ENCODE results near the gene RRM1.
"Not testable (repeated sequence)": the region's sequence is repeated elsewhere in the genome, so short reads cannot be mapped to it uniquely, and the experiment has no call there.

RRM1 gene

DNA sequence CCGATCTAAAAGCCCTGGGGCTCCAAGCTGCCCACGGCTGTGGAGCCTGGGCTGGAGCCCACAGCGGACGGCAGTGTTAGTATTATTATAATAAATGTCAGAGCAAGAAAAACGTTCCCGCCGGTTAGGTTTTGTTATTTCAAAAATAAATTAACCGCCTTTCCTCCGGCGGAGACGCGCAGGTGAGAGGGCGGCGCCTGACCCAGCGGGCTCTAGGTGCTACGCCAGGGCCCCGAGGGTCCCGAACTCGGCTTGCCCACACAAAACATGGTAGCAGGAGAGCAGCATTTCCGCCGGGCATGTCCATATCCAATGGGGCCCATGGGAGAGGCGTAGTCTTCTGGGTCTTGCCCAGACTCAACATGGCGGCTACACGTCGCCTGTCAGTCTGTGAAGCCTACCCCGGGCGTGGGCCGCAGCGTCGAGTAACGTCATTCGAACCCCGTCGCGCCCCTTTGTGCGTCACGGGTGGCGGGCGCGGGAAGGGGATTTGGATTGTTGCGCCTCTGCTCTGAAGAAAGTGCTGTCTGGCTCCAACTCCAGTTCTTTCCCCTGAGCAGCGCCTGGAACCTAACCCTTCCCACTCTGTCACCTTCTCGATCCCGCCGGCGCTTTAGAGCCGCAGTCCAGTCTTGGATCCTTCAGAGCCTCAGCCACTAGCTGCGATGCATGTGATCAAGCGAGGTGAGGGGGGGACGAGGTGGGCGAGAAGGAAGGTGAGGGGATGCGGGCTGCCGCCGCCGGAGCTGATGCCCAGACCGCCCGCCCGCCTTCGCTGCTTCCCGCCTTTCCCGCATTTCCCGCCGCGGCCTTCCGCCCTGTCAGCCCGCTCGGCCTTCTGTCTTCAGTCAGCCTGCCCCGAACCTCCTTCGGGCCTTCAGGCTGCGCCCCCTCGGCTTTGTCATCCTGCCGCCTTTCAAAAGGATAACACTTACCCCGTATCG, at the start of gene RRM1:
Gene RRM1 (plus strand): TSS at position 452 of the 944 bp plus-strand sequence. CDS start 214 bp downstream, at position 666.
- peak; percentile 86 to 89 for DNase-seq

DNA sequence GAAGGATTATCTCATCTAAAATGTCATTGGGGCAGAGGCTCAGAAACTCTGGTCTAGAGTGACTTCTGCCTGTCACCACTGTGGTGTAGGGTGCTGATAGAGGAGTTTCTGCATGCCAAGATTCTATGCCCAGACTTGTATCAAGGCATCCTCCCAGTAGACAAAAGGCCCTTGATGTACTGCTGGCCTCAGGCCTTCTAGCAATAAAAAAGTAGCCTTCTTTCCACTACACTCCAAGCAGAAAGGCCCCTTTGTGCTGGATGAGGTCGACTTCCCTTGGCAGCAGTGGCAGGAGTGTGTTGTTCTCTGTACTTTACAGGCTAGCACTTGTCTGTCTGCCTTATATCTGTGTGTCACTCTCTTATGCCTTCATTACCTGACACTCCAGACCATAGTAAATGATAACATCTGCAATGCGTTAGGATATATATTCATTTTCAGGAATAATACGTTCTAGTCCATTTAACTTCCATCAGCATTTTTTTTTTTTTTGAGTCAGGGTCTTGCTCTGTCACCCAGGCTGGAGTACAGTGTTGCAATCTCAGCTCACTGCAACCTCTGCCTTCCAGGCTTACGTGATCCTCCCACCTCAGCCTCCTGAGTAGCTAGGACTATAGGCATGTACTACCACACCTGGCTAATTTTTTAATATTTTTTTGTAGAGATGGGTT, 49.5 kb upstream of the RRM1 start:
- DNase-seq: no peak

DNA sequence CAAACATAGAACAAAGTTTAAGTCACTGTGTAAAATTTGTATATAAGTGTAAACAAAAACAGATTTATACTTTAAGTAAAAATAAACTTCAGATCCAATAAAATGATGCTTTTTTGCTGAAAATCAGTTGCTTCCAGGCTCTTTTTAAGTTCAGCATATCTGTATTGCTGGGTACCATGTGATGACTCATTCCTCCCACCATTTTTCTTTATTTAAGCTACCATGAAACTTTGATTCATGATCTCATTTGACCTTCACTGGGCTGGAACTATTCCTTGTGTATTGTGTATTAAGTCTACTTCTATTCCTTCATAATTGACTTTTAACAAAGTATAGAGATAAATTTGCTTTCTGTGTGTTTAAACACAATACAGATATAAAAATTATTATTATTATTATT, 46.3 kb upstream of the RRM1 start:
- no peak for DNase-seq

DNA sequence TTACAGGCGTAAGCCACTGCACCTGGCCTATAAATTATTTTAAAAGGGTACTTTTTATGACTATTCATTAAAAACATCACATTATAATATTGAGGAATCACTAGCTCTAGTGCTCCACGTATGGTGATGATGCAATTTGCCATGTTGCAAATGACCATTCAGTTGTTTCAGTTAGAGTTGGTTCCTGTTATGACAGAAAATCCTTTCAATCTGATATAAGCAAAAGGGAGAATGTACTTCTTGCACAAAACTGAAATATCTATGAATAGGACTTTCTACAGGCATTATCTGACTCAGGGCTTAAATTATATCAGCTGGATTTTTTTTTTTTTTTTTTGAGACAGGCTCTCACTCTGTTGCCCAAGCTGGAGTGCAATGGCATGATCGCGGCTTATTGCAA, 45.6 kb upstream of the RRM1 start:
- DNase-seq: no peak

DNA sequence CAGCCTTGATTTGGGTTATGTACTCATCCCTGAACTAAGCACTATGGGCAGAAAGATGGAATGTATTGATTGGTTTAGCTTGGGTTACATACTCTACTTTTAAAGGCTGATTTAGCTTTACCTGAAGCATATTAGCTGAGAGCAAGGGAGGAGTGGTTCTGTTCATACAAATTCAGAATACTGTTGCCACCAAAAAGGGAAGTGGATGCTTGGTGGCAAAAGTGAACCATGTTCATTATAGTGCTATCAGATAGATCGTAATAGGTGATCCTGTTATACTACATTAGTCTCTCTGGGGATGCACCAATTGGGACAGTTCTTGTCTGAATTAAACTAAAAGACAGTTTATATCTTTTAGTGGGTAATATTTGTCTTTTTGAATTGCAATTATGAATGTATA, 44.5 kb upstream of the RRM1 start:
- no peak for DNase-seq

DNA sequence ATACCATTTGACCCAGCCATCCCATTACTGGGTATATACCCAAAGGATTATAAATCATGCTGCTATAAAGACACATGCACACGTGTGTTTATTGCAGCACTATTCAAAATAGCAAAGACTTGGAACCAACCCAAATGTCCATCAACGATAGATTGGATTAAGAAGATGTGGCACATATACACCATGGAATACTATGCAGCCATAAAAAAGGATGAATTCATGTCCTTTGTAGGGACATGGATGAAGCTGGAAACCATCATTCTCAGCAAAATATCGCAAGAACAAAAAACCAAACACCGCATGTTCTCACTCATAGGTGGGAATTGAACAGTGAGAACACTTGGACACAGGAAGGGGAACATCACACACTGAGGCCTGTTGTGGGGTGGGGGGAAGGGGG, 41.4 kb upstream of the RRM1 start:
- DNase-seq: not testable (repeated sequence)

DNA sequence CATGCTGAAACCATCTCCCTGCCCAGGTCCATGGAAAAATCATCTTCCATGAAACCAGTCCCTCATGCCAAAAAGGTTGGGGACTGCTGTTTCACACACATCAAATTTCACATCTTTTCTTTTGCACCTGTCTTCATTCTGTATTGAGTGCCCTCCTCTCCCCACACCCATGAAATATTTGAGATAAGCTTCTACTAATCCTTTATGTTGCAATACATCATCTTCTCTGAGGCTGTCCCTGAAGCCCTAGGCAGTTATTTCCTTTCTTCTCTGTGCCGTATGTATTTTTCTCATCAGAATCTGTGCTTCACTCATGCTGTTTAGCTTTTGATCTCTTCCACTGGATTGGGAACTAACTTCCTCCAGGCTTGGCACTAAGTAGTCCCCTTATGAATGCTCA, 40.0 kb upstream of the RRM1 start:
- DNase-seq: no peak

DNA sequence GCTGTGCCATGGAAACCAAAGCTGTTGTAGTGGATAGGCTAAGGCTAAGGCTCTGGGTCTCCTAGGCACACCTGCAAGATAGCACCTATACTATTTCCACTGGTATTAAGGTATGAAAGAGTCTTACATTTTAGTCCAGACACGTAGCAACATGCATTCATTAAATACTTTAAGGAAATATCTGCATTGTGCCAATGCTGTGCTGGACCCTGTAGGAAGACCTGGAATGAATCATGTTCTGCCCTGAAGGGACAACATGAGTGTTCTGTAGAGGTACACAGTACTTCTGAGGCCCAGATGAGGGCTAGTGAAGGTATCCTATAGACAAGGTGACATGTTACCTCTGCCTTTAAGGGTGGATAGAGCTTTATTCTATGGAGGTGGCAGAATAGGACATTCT, 35.2 kb upstream of the RRM1 start:
- DNase-seq: no peak

DNA sequence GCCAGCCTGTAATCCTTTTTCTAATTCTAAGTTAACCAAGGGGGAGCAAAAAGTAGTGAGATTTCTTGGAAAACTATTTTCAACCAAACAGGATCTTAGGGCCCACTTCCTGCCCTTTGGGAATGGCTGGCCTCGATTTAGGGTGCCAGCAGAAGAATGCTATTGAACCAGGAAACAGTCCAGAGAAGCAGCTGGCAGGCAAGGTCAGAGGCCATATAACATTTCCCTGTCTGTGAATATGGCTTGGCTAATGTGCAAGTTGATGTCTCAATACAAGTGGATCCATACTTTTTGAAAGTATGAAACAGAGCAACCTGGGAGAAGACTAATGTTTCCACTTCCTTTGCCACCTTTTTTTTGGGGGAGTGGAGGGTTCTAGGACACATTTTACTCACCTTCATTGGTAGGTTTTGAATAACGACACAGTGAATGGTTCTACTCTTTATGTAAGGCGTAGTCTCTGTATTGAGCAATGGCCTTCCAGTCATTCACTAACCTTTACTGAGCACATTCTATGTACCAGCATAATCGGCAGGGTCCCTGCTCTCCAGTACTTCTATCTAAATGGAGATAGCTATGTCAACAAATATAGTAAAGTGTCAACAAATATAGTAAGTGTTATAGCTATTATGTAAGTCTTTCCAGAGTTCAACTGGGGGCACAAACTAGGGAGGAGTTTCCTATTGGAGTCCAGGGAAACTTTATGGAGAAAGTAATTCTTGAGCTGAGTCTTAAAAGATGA, 34.2 kb upstream of the RRM1 start:
- no peak for DNase-seq

DNA sequence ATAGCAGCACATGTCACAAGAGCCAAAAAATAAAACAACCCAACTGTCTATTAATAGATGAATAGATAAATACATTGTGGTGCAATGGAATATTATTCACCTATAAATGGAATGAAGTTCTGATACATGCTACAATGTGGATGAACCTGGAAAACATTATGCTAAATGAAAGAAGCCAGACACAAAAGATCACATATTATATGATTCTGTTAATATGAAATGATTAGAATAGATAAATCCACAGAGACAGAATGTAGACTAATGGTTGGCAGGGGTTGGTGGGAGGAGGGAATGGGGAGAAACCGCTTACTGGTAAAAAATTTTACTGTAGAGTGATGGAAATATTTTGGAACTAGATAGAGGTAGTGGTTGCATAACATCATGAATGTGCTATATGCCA, 32.9 kb upstream of the RRM1 start:
- no peak for DNase-seq

DNA sequence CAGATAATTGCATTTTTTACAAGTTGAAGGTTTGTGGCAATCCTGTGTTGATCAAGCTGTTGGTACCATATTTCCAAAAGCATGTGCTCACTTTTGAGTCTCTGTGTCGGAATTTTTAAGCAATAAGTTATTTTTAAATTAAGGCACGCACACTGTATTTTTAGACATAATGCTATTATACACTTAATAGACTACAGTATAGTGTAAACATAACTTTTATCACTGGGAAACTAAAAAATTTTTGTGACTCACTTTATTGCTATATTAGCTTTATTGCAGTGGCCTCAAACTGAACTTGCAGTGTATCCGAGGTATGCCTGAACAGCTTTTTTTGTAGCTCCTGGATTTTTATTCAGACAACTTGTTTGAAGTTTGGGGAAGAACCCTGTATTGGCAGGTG, 31.3 kb upstream of the RRM1 start:
- DNase-seq: no peak

DNA sequence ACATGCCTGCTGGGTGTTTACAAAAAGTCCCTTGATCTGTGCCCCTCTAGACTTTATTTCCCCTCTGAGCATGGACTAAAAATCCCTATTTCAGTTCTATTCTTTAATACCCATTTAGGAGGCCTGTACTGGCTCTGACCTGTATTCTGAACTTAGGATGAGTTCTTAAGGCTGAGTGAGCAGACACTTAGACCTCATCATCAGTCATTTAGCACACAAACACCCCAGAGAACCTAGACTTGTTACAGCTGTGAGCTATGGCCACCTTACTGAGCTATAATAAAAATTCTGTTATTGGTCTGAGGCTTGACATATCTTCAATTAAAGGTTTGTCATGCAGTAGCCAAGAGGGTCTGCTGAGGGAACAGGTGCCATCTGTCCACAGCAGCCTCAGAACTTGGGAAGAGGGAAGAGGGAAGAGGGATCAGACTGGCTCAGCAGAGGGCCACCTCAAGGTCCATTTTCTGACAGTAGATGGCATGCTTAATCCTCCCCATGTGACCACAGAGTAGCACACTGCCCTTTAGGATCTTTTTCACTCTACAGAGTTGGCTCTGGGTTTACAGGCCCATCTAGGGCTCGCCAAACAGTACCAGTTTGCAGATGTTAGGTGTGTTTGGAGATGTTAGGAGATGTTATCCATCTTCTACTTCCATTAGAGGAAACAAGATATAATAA, 30.2 kb upstream of the RRM1 start:
- DNase-seq: no peak

DNA sequence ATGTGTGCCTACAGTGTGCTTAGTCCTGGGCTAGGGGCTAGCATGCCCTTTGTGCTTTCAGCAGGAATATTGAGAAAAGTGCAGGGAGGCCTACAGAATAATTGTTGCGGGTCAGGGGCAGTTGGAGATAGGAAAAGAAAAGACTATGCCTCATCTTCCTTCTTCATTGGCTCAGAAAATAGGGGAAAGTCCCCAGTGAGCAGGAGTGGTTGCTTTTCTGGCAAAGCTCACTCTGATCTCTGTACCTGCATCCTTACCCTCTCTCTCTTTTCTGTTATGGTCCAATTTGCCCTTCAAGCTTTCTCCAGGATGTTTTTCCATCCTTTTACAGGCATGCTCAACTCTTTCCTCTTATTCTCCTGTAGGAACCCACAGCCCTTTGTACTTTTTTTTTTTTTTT, 29.5 kb upstream of the RRM1 start:
- DNase-seq: no peak

DNA sequence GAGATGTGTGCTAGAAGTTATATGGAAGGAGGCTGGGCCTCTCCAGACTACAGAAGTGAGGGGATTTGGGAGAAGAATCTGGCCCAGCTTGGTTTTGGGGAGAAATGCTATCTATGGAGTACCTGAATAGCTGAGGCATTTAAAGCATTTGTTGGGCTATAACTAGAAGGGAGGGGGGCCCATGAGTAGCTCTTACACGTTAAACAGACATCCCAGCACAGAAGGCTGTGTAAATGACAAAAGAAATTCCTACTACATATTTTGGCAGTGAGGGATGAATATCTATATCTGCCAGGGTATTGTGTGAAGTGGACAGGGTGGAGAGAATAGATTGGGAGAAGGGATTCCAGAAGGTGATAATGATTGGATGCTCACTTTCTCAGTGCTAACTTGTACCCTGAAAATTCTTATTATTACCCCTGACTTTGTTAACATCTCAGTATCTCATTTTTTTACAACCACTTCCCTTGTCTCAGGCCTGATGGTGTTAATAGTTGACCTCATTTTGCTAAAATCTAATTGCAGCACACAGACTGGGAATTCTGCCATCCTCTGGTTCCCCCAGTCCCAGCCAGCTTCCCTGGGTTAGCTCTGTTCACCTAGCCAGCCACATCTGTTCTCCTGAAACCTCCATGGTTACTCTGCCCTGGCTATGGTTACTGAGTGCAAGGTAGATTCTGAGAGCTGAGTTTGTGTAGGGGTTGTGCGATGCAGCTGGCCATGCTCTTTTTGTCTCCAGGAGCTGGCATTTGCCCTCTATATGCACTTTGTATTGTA, 28.8 kb upstream of the RRM1 start:
- DNase-seq: no peak

DNA sequence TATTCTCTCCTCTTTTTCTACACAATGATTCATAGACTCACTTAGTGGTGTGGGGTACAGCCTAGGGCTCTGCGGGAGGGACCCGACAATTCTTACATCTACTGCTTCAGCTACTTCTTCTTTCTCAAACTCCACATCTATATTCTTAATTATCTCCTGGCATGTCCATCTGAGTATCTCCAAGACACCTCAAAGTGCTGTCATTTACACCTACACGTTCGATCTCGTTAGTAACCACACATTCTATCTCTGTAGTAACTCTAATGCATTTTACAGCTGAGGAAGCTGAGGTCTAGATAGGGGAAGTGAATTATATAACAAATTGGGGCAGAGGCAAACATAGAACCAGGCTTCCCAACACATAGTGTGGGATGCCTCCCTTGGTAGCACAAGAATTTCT, 27.7 kb upstream of the RRM1 start:
- peak in 1 of 2 donors; percentile 39 for DNase-seq

DNA sequence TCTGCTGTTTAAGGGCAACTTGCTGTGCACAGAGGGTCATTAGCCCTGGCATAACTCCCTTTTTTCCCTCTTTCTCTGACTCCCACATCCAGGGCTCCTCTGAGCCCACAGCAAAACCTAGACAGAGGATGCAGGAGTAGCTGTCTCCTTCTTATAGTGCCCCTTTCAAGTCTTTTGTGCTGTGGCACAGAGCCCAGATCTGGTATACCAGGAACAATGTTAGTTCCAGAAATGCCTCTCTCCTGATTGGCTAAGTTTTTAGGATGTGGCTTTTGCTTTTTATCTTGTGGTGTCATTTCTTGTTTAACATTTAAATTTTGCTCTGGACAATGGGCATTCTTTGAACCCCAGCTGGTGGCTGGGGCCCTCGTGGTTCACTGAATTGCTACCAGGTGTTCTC, 25.6 kb upstream of the RRM1 start:
- DNase-seq: peak in 1 of 2 donors; percentile 69

DNA sequence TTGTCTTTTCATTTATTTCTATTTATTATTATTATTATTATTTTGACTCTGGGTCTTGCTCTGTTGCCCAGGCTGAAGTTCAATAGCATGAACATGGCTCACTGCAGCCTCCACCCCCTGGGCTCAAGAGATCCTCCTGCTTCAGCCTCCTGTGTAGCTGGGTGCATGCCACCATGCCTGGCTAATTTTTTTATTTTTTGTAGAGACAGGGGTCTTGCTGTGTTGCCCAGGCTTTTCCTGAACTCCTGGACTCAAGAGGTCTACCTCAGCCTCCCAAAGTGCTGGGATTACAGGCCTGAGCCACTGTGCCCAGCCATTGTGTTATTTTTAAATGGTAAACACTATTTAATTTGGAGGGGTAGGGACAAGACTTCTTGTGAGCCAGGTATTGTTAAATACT, 23.3 kb upstream of the RRM1 start:
- DNase-seq: no peak

DNA sequence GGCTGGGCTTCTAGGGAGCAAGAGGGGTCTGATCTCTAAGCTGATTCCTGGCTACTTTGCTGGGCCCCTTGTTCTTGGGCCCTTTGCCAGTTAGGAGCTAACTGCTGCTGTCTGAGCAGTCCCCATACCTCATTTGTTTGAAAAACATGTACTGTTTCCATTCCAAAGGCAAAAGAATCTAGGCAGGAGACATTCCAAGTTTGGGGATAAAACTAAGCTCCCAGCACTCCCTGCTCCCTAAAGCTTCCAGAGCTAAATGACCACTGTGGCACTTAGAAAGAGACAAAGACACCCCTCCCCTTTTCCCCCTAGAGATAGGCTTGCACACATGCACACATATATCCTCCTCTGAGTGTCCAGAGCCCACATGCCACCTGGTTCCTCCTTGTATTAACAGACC, 22.7 kb upstream of the RRM1 start:
- DNase-seq: no peak

DNA sequence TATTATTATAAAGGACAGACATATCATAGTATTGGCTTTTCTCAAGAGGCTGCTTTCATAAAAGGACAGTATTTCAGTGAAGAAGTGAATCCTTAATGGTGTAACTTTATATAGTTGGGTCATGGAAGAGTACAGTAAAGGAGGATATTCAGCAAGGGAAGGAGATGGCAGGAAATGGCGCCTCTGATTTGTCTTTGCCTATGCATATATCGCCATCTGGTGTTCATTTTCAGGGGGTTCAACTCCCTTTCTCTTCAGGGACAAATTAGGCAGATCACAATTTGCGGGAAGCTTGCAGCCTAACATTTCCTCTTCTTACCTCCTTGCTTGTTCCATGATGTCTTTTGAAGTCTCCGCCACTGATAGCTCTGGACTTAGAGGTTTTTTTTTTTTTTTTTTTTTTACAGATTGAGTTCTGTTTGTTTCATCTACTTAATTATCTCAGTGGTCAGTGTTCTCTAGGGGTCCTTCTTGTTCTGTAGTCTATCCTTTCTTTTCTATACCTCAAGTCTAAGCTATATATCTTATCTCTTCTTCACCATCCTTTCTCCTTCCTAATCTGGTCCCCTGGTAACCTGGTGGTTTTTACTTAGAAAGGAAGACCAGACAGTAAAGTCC, 21.8 kb upstream of the RRM1 start:
- DNase-seq: peak in 1 of 2 donors; percentile 75

DNA sequence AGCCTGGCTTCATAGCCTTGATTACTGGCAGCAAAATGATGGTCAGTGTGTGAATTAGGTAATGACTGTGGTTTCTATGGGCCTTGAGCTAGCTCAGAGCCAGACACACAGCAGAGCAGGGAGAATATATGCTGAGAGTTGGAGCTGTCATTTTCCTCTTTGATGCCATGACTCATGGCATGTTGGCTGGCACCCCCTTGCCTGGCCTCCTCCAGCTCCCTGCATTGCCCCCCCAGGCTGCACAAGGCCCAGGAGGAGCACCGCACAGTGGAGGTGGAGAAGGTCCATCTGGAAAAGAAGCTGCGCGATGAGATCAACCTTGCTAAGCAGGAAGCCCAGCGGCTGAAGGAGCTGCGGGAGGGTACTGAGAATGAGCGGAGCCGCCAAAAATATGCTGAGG, 20.3 kb upstream of the RRM1 start:
- DNase-seq: no peak

DNA sequence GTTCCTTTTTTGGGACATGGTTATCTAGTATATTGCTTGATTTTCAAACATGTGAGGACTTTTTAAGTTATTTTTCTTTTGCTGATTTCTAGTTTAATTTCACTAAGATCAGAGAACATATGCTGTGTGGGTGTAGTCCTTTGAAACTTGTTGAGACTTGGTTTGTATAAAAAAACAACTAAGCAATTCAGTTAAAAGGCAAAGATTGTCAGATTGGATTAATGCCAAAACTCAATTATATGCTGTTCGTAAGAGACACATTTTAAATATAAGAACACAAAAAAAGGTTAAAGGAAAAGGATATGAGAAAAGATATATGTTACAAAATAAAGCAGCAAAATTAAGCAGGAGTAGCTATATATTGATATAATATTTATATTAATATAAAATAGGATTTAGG, 17.8 kb upstream of the RRM1 start:
- no peak for DNase-seq

DNA sequence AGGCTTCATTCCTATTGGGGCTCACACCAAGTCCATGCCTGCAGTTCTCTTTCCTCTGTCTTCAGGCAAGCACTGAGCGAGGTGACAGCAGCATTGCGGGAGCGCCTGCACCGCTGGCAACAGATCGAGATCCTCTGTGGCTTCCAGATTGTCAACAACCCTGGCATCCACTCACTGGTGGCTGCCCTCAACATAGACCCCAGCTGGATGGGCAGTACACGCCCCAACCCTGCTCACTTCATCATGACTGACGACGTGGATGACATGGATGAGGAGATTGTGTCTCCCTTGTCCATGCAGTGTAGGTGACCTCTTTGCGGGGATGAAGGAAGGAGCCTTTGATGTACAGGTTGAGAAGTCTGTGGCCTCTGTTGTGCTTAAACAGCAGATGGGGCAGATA, 11.4 kb upstream of the RRM1 start:
- no peak for DNase-seq

Measured in bone marrow (tissue), 2 donors.